A673 (cell line): ENCODE measurements around the gene TLR9. TPM values are rescaled to one million over a fixed set of nuclear protein-coding genes. Genes with fewer than 3 reads are reported as not detected.

Source experiments
- BruUV-seq: library from RNA; stranded (reverse); fragments of 400-500 nt; replicated peaks from 2 replicates; lab custom pipeline; 2021; lab: Mats Ljungman, UMichigan
- CTCF ChIA-PET: fragments of 300-600 bp; sonication (Branson Sonifier 250); formaldehyde crosslinking; loops from one replicate; lab custom pipeline; 2022; ENCODE audit warnings: antibody characterized with exemption; lab: Charles Lee
- POLR2A ChIA-PET: fragments of 300-600 bp; sonication (Branson Sonifier 250); formaldehyde crosslinking; loops from one replicate; lab custom pipeline; 2022; ENCODE audit warnings: antibody characterized with exemption; ENCODE audit not compliant: low non-redundant PET; lab: Charles Lee
- DNase-seq: peaks from one replicate; pipeline ENCODE4 v3.0.0-alpha.2; 2015; ENCODE audit warnings: low spot score
- H3K27ac ChIP-seq: fragments of 200-600 bp; sonication (generic); 2 replicates; pipeline ENCODE4 v1.5.1; 2016; ENCODE audit warnings: mixed run types, low read depth, mild to moderate bottlenecking, mixed read lengths, antibody characterized with exemption, low read length; ENCODE audit not compliant: poor library complexity, severe bottlenecking
- H3K27me3 ChIP-seq: fragments of 200-600 bp; sonication (generic); replicated peaks from 2 replicates; pipeline ENCODE4 v1.6.1; 2017; ENCODE audit warnings: mixed run types, low read depth, mild to moderate bottlenecking, mixed read lengths, antibody characterized with exemption, low read length; ENCODE audit not compliant: insufficient read depth, poor library complexity
- H3K36me3 ChIP-seq: fragments of 200-600 bp; sonication (generic); 2 replicates; pipeline ENCODE4 v1.6.1; 2016; ENCODE audit warnings: mixed run types, mild to moderate bottlenecking, mixed read lengths, antibody characterized with exemption, low read length; ENCODE audit not compliant: insufficient read depth, poor library complexity, severe bottlenecking
- H3K4me1 ChIP-seq: fragments of 200-600 bp; sonication (generic); 2 replicates; pipeline ENCODE4 v1.6.1; 2017; ENCODE audit warnings: mixed run types, mild to moderate bottlenecking, mixed read lengths, antibody characterized with exemption, low read length; ENCODE audit not compliant: insufficient read depth, poor library complexity, severe bottlenecking
- H3K4me3 ChIP-seq: fragments of 200-600 bp; sonication (generic); 2 replicates; pipeline ENCODE4 v1.5.1; 2016; ENCODE audit warnings: low read depth, mixed run types, mild to moderate bottlenecking, mixed read lengths, low read length; ENCODE audit not compliant: poor library complexity, severe bottlenecking
- H3K9me3 ChIP-seq: fragments of 200-600 bp; sonication (generic); 2 replicates; pipeline ENCODE4 v1.6.1; 2016; ENCODE audit warnings: mixed run types, low read depth, mild to moderate bottlenecking, mixed read lengths, antibody characterized with exemption, low read length; ENCODE audit not compliant: poor library complexity, severe bottlenecking
- EZH2 ChIP-seq: fragments of 200-600 bp; sonication (generic); IDR thresholded peaks from 2 replicates; pipeline ENCODE4 v1.6.1; 2017; ENCODE audit warnings: borderline replicate concordance, low read depth, mild to moderate bottlenecking, mixed read lengths, antibody characterized with exemption, low read length; ENCODE audit not compliant: poor library complexity, severe bottlenecking
- intact Hi-C: fragments of 100-400 bp; cut with micrococcal nuclease; formaldehyde crosslinking; loops from one replicate; pipeline ENCODE4 v1.10.0; 2022; ENCODE audit not compliant: unreplicated experiment
- total RNA-seq: library from RNA; stranded (reverse); gene quantifications from 2 replicates; pipeline ENCODE4 v1.2.3, GENCODE V29; 2021
- TF ChIP-seq, protein P1 (sequence below): fragments of 300-800, 200-600 bp; sonication (generic); conservative IDR thresholded peaks from 2 replicates; pipeline ENCODE4 v1.5.1; 2017; ENCODE audit warnings: low read depth, mild to moderate bottlenecking, antibody characterized with exemption, low read length, moderate library complexity, mixed read lengths

Gene TLR9
- total RNA-seq, 1 experiment from 2014 or later = not detected

DNA sequence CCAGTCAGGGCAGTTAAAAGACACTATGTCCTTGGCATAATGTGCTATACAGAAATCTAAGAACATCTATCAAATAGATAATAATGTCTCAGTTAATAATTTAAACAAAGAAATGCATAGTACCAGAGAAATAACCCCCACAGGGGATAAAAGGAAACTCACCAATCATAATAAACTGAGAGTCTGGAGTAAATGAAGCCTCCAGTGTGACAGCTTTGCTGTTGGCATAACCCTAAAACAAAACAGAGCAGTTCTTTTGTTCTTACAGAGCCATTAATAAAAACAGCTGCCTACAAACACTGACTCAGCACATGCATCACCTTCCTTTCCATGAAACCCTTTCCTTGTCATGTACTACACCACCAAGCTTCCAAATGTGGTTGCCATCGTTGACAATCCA lies 33.6 kb upstream of the TLR9 start:
- POLR2A ChIA-PET = no interaction called here
- Histone ChIP-seq H3K27me3 (no peaks in the 10 kb centered on the region), H3K4me3 (no peak overlapping the region), H3K4me1 (no peaks in the 10 kb centered on the region), H3K36me3 (peaks cover 58% of the 10 kb centered on the region), H3K27ac (no peak overlapping the region), H3K9me3 (no peaks in the 10 kb centered on the region)
- CTCF ChIA-PET = no interaction called here
- no TSS peak for BruUV-seq
- DNase-seq = no peak
- no peak for TF ChIP-seq EZH2
- TF ChIP-seq, protein P1, sequence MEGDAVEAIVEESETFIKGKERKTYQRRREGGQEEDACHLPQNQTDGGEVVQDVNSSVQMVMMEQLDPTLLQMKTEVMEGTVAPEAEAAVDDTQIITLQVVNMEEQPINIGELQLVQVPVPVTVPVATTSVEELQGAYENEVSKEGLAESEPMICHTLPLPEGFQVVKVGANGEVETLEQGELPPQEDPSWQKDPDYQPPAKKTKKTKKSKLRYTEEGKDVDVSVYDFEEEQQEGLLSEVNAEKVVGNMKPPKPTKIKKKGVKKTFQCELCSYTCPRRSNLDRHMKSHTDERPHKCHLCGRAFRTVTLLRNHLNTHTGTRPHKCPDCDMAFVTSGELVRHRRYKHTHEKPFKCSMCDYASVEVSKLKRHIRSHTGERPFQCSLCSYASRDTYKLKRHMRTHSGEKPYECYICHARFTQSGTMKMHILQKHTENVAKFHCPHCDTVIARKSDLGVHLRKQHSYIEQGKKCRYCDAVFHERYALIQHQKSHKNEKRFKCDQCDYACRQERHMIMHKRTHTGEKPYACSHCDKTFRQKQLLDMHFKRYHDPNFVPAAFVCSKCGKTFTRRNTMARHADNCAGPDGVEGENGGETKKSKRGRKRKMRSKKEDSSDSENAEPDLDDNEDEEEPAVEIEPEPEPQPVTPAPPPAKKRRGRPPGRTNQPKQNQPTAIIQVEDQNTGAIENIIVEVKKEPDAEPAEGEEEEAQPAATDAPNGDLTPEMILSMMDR = no peak
- intact Hi-C loops = no loop called here

DNA sequence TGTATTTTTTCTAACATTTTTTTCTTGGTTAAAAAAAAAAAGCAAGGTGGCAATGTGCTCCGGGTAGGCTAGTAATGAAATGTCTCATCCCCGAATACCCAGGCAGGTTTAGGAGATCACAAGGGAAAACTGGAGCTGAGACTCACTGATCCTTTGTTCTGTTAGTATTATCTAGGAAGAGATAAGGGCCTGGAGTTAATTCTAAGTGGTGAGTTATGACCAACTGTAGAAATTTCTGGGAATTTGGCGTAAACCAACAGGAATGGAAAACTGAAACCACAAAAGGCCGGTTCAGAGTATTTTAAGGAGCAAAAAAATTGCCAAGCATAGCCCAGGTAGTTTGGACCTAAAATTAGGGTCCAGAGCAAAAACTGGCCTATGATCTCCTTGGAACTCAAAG lies 32.5 kb upstream of the TLR9 start:
- no peak overlapping the region for H3K4me3 ChIP-seq
- no peaks in the 10 kb centered on the region for H3K27me3 ChIP-seq
- peaks cover 57% of the 10 kb centered on the region for H3K36me3 ChIP-seq
- DNase-seq = no peak
- intact Hi-C loops = no loop called here
- TF ChIP-seq, protein P1 = no peak
- TF ChIP-seq EZH2 = no peak
- POLR2A ChIA-PET = no interaction called here
- no peaks in the 10 kb centered on the region for H3K4me1 ChIP-seq
- BruUV-seq = no TSS peak
- H3K9me3 ChIP-seq = no peaks in the 10 kb centered on the region
- no peak overlapping the region for H3K27ac ChIP-seq
- CTCF ChIA-PET = no interaction called here

GRCh38 chr3:52256622-52257021 lies 31.2 kb upstream of the TLR9 start:
- Histone ChIP-seq H3K36me3 (peaks cover 50% of the 10 kb centered on the region), H3K4me1 (no peaks in the 10 kb centered on the region), H3K27me3 (no peaks in the 10 kb centered on the region), H3K9me3 (no peaks in the 10 kb centered on the region), H3K27ac (no peak overlapping the region), H3K4me3 (no peak overlapping the region)
- ChIA-PET POLR2A (no interaction called here), CTCF (no interaction called here)
- TF ChIP-seq EZH2 = no peak
- TF ChIP-seq, protein P1 = no peak
- DNase-seq = no peak
- intact Hi-C loops = no loop called here
- no TSS peak for BruUV-seq
